H1 (cell line): ENCODE data around the gene QSOX2. TPM values are rescaled to one million over a fixed set of nuclear protein-coding genes. Genes with fewer than 3 reads are reported as not detected.

Experiments
- CTCF ChIA-PET: fragments of 300-600 bp; sonication (Branson Sonifier 250); formaldehyde crosslinking; loops from one replicate; lab custom pipeline; 2021; ENCODE audit not compliant: partially characterized antibody; lab: Charles Lee
- POLR2A ChIA-PET: fragments of 300-600 bp; sonication (Branson Sonifier 250); formaldehyde crosslinking; loops from one replicate; lab custom pipeline; 2021; ENCODE audit warnings: inconsistent platforms; ENCODE audit not compliant: partially characterized antibody; lab: Charles Lee
- DNase-seq, 2 experiments: peaks; one replicate each; pipeline versions ENCODE4 v3.0.0 to v3.0.0-alpha.2; 2010 to 2022; ENCODE audit warnings: low spot score in 2 of 2, low read depth in 1 of 2, mixed read lengths in 1 of 2
- FAIRE-seq: peaks from 2 replicates; lab custom pipeline; 2011; peaks lifted over from hg19 to GRCh38; lab: Jason Lieb, UNC
- H2AFZ ChIP-seq: 2 replicates; pipeline ENCODE4 v1.8.1; 2012; ENCODE audit warnings: low read length, inconsistent platforms
- H2AK5ac ChIP-seq: 2 replicates; pipeline ENCODE4 v1.6.1; 2013; ENCODE audit warnings: low read depth, low read length
- H2BK120ac ChIP-seq: replicated peaks from 2 replicates; pipeline ENCODE3; 2013; ENCODE audit warnings: low read depth, low read length, inconsistent platforms
- H2BK12ac ChIP-seq: 2 replicates; pipeline ENCODE4 v1.6.1; 2013; ENCODE audit warnings: low read depth, low read length
- H2BK15ac ChIP-seq: 2 replicates; pipeline ENCODE4 v1.6.1; 2013; ENCODE audit warnings: low read length
- H2BK20ac ChIP-seq: 2 replicates; pipeline ENCODE4 v1.6.1; 2013; ENCODE audit warnings: low read length
- H2BK5ac ChIP-seq: 2 replicates; pipeline ENCODE4 v1.6.1; 2013; ENCODE audit warnings: low read depth, low read length
- H3K14ac ChIP-seq: 2 replicates; pipeline ENCODE4 v1.6.1; 2013; ENCODE audit warnings: inconsistent platforms; ENCODE audit not compliant: insufficient read length
- H3K18ac ChIP-seq: 2 replicates; pipeline ENCODE4 v1.6.1; 2013; ENCODE audit warnings: low read length; ENCODE audit errors: extremely low read depth
- H3K23ac ChIP-seq: 2 replicates; pipeline ENCODE4 v1.6.1; 2013; ENCODE audit warnings: inconsistent platforms; ENCODE audit not compliant: insufficient read length
- H3K23me2 ChIP-seq: 2 replicates; pipeline ENCODE4 v1.6.1; 2013; ENCODE audit warnings: low read depth, low read length
- H3K27ac ChIP-seq: 2 replicates; pipeline ENCODE4 v1.6.1; 2011; ENCODE audit warnings: low read depth, low read length, inconsistent platforms
- H3K27me3 ChIP-seq, 4 experiments: replicated peaks in 1 of 4; 1 replicate in 1 of 4; 2 replicates in 3 of 4; pipeline versions ENCODE4 v1.6.1 to v1.8.1; 2011 to 2013; ENCODE audit warnings: low read length in 3 of 4, mild to moderate bottlenecking in 3 of 4, inconsistent platforms in 2 of 4, mixed read lengths in 2 of 4, moderate library complexity in 1 of 4; ENCODE audit not compliant: control insufficient read depth in 3 of 4, insufficient read depth in 3 of 4; ENCODE audit errors: extremely low read depth in 1 of 4
- H3K36me3 ChIP-seq, 4 experiments: 2 replicates each; pipeline versions ENCODE4 v1.6.1 to v1.8.1; 2011 to 2013; ENCODE audit warnings: mild to moderate bottlenecking in 4 of 4, low read length in 3 of 4, moderate library complexity in 2 of 4, control low read depth in 1 of 4, inconsistent platforms in 1 of 4; ENCODE audit not compliant: insufficient read depth in 4 of 4, control insufficient read depth in 2 of 4
- H3K4ac ChIP-seq: replicated peaks from 2 replicates; pipeline ENCODE3; 2013; ENCODE audit warnings: low read length, low read depth, mixed read lengths, inconsistent platforms; ENCODE audit not compliant: insufficient read length
- H3K4me1 ChIP-seq, 4 experiments: replicated peaks in 1 of 4; 1 replicate in 1 of 4; 2 replicates in 3 of 4; pipeline versions ENCODE4 v1.6.1 to v1.8.1; 2011 to 2013; ENCODE audit warnings: low read length in 3 of 4, inconsistent platforms in 2 of 4, mixed read lengths in 1 of 4; ENCODE audit not compliant: insufficient read depth in 4 of 4, control insufficient read depth in 3 of 4
- H3K4me2 ChIP-seq, 2 experiments: 2 replicates each; pipeline versions ENCODE4 v1.6.1 to v1.8.1; 2011 to 2013; ENCODE audit warnings: low read depth in 2 of 2, low read length in 2 of 2, control low read depth in 1 of 2, inconsistent platforms in 1 of 2, mild to moderate bottlenecking in 1 of 2; ENCODE audit not compliant: insufficient read depth in 1 of 2
- H3K4me3 ChIP-seq, 4 experiments: fragments of 200-600, 300-600 bp in 1 of 4; sonication (generic), shearing (Covaris generic), sonication (Bioruptor Twin) in 1 of 4; 2 replicates each; pipeline versions ENCODE4 v1.5.1 to v1.8.1; 2011 to 2016; ENCODE audit warnings: low read length in 4 of 4, low read depth in 3 of 4, control low read depth in 2 of 4, inconsistent platforms in 2 of 4, mild to moderate bottlenecking in 2 of 4, mixed read lengths in 1 of 4, moderate library complexity in 1 of 4; ENCODE audit not compliant: insufficient read depth in 2 of 4; ENCODE audit errors: extremely low read depth in 1 of 4
- H3K56ac ChIP-seq: replicated peaks from 2 replicates; pipeline ENCODE3; 2013; ENCODE audit warnings: low read depth, mild to moderate bottlenecking, mixed read lengths, low read length, inconsistent platforms; ENCODE audit not compliant: insufficient read length
- H3K79me1 ChIP-seq: 2 replicates; pipeline ENCODE4 v1.6.1; 2013; ENCODE audit warnings: low read depth, low read length, control low read depth
- H3K79me2 ChIP-seq, 2 experiments: 2 replicates each; pipeline versions ENCODE4 v1.6.1 to v1.8.1; 2012 to 2013; ENCODE audit warnings: low read length in 2 of 2, mild to moderate bottlenecking in 2 of 2, inconsistent platforms in 1 of 2; ENCODE audit not compliant: insufficient read depth in 2 of 2, control insufficient read depth in 1 of 2
- H3K9ac ChIP-seq, 4 experiments: replicated peaks in 1 of 4; 1 replicate in 1 of 4; 2 replicates in 3 of 4; pipeline versions ENCODE4 v1.6.1 to v1.8.1; 2011 to 2013; ENCODE audit warnings: low read depth in 3 of 4, low read length in 3 of 4, control low read depth in 2 of 4, mild to moderate bottlenecking in 2 of 4, moderate library complexity in 2 of 4, inconsistent platforms in 1 of 4; ENCODE audit errors: extremely low read depth in 1 of 4
- H3K9me3 ChIP-seq, 2 experiments: 2 replicates each; pipeline versions ENCODE4 v1.6.1 to v1.8.1; 2012 to 2013; ENCODE audit warnings: mild to moderate bottlenecking in 2 of 2, moderate library complexity in 2 of 2, control low read depth in 1 of 2, inconsistent platforms in 1 of 2, low read depth in 1 of 2, low read length in 1 of 2, mixed read lengths in 1 of 2; ENCODE audit not compliant: insufficient read depth in 2 of 2
- H4K20me1 ChIP-seq, 2 experiments: replicated peaks in 1 of 2; 2 replicates each; pipeline versions ENCODE3 to v1.8.1; 2011 to 2013; ENCODE audit warnings: inconsistent platforms in 2 of 2, low read length in 2 of 2, mild to moderate bottlenecking in 1 of 2; ENCODE audit not compliant: insufficient read depth in 2 of 2, control insufficient read depth in 1 of 2
- H4K5ac ChIP-seq: 2 replicates; pipeline ENCODE4 v1.6.1; 2013; ENCODE audit warnings: low read length, low read depth, mixed read lengths, inconsistent platforms; ENCODE audit not compliant: insufficient read length
- H4K8ac ChIP-seq: 2 replicates; pipeline ENCODE4 v1.8.0; 2013; ENCODE audit warnings: mild to moderate bottlenecking, moderate library complexity, low read length, inconsistent platforms; ENCODE audit not compliant: insufficient read depth; ENCODE audit errors: extremely low read depth
- H4K91ac ChIP-seq: replicated peaks from 2 replicates; pipeline ENCODE3; 2013; ENCODE audit warnings: low read length, mixed read lengths, inconsistent platforms; ENCODE audit not compliant: insufficient read length
- CBX5 ChIP-seq: fragments of 300-800, 300-1000 bp; sonication (generic); IDR thresholded peaks from 2 replicates; pipeline ENCODE4 v1.7.1; 2016; ENCODE audit warnings: antibody characterized with exemption, low read length, low read depth
- CEBPB ChIP-seq: IDR thresholded peaks from 2 replicates; pipeline ENCODE4 v1.6.1; 2012; ENCODE audit warnings: low read depth, low read length
- CHD1 ChIP-seq: IDR thresholded peaks from 2 replicates; pipeline ENCODE4 v1.6.1; 2012; ENCODE audit warnings: low read depth, low read length, improper control_type of control experiment
- KDM1A ChIP-seq: fragments of 200-600, 300-600 bp; sonication (generic); IDR thresholded peaks from 2 replicates; pipeline ENCODE4 v1.7.1; 2016; ENCODE audit warnings: mild to moderate bottlenecking, low read length, borderline replicate concordance
- SP4 ChIP-seq: IDR thresholded peaks from 2 replicates; pipeline ENCODE4 v1.6.1; 2012; ENCODE audit warnings: low read length, inconsistent platforms
- SRF ChIP-seq: IDR thresholded peaks from 2 replicates; pipeline ENCODE4 v1.6.1; 2011; ENCODE audit warnings: mild to moderate bottlenecking, low read depth, low read length, moderate library complexity
- SUZ12 ChIP-seq: fragments of 200-600 bp; sonication (generic); IDR thresholded peaks from 2 replicates; pipeline ENCODE4 v1.6.1; 2012; ENCODE audit warnings: mild to moderate bottlenecking, inconsistent platforms, low read length, moderate library complexity, mixed read lengths
- WGBS, 2 experiments: shearing (Covaris generic) in 1 of 2; methylation state at CpG; one replicate each; pipeline versions ENCODE4 v1.1.6 to v1.1.7; 2013 to 2015; ENCODE audit warnings: low lambda C conversion rate in 2 of 2, mixed read lengths in 2 of 2, inconsistent platforms in 1 of 2, low coverage in 1 of 2, missing lambda C conversion rate in 1 of 2; ENCODE audit not compliant: insufficient replicate concordance in 2 of 2, insufficient coverage in 1 of 2, insufficient read length in 1 of 2; ENCODE audit errors: extremely low coverage in 1 of 2, missing lambda C conversion rate in 1 of 2; 5-methylcytosine and 5-hydroxymethylcytosine counted together
- polyA plus RNA-seq, 7 experiments: library from polyadenylated mRNA; depleted of rRNA in 3 of 7; stranded (reverse) in 5 of 7; unstranded in 2 of 7; fragments of >200 nt in 5 of 7; fragments of 200-250 nt in 2 of 7; gene quantifications; 1 replicate in 5 of 7; 2 replicates in 1 of 7; 4 replicates in 1 of 7; pipeline versions ENCODE4 v1.2.1 to v1.2.3, GENCODE V29; 2011 to 2013; ENCODE audit warnings: missing spikeins in 2 of 7, mixed read lengths in 2 of 7
- total RNA-seq: library from RNA; stranded (reverse); fragmentation: NEBNext Ultra II Directional; extraction: Animal tissue kit (Norgen Biotek cat#: 25700); gene quantifications from 2 replicates; pipeline ENCODE4 v1.2.1, GENCODE V29; 2021

The QSOX2 gene
- total and polyA plus RNA-seq, 2 of the 8 experiments (the other 6 are each of a cell fraction or from before 2014, with no cell fraction given), result 18.0 to 28.6 TPM

DNA sequence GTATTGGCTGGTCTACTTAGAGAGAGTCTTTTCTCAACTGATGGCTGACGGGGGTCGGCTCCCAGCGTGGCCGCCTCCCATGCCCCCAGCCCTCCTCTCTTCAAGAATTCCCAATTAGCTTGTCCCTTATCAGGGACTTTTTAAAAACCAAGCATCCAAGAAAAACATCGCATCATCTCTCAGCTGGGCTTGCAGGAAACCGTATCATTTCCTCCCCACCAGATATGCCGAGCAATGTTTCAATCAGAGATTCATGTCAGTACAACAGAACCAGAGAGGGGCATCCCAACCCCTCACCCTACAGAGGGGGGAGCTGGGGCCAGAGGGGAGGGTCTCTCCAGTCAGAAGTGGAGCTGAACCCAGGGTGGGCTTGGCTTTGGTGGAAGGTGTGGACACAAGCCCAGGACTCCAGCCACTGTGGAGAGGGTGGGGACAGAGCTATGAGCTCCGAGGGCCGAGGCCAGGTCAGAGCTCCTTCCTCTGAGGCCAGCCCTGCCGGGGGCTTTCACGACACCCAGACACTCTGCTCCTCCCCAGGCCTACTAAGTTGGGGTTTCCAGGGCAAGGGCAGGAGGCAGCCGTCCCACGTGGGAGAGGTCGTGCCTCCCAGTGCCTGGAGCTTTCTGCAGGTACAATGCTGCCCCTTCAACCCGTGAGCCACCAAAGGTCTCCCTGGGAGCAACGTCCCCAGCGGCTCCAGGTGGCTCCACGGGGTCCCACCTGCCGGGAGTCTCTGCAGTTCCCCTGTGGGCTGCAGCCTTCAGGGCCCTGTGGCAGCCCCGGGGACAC lies 87.9 kb downstream of the QSOX2 start:
- peaks cover 0 to 1% (median 0%) of the 10 kb centered on the region in 4 experiments; a peak in 1 of 7 replicates for H3K27me3 ChIP-seq
- no peak overlapping the region for H2BK5ac ChIP-seq
- H3K36me3 ChIP-seq, result no peaks in the 10 kb centered on the region
- no peak overlapping the region for H2BK12ac ChIP-seq
- ChIA-PET POLR2A (interaction anchor here (1.1 to 1.9 kb wide), 2 partner anchors 14 to 46 kb away, joined by 5 to 6 read pairs; no protein-coding TSS in a partner anchor), CTCF (interaction anchor here (0.7 to 3.4 kb wide), 9 partner anchors 11 to 125 kb away, joined by 3 to 13 read pairs (median 5); no protein-coding TSS in a partner anchor)
- no peak overlapping the region for H4K91ac ChIP-seq
- H2AFZ ChIP-seq, result no peak overlapping the region
- FAIRE-seq (no peak), DNase-seq (no peak)
- no peak overlapping the region for H2BK120ac ChIP-seq
- TF ChIP-seq CHD1 (no peak), SUZ12 (no peak), SRF (no peak), CEBPB (no peak), KDM1A (no peak), CBX5 (no peak), SP4 (no peak)
- no peak overlapping the region for H2AK5ac ChIP-seq
- H3K4me2 ChIP-seq, result no peak overlapping the region
- 94% methylated on average over 18 of the region's 20 CpGs; no CpG with 5 or more reads in 1 of the 2 experiments for WGBS, 2 experiments
- H3K23ac ChIP-seq, result no peak overlapping the region
- no peaks in the 10 kb centered on the region for H3K79me2 ChIP-seq
- no peak overlapping the region for H3K18ac ChIP-seq
- no peak overlapping the region for H3K56ac ChIP-seq
- peaks cover 0 to 9% (median 4%) of the 10 kb centered on the region in 4 experiments; a peak in 2 of 7 replicates for H3K4me1 ChIP-seq
- no peak overlapping the region for H3K27ac ChIP-seq
- H3K79me1 ChIP-seq, result no peaks in the 10 kb centered on the region
- H4K5ac ChIP-seq, result no peak overlapping the region
- no peak overlapping the region for H3K9ac ChIP-seq
- H3K4ac ChIP-seq, result no peak overlapping the region
- H3K14ac ChIP-seq, result no peak overlapping the region
- no peaks in the 10 kb centered on the region for H3K9me3 ChIP-seq
- H2BK20ac ChIP-seq, result no peak overlapping the region
- no peak overlapping the region for H3K4me3 ChIP-seq
- H3K23me2 ChIP-seq, result no peaks in the 10 kb centered on the region
- H4K20me1 ChIP-seq, result no peaks in the 10 kb centered on the region
- no peak overlapping the region for H4K8ac ChIP-seq
- no peak overlapping the region for H2BK15ac ChIP-seq
